GM04503 (cell line): ENCODE data around the gene RAB21.

Experiments used
- DNase-seq: peaks from one replicate; pipeline ENCODE4 v3.0.0-alpha.2; 2012; ENCODE audit warnings: low read depth

Gene RAB21

GRCh38 chr12:71754461-71755145 lies at the start of gene RAB21:
Gene RAB21, plus strand, starts transcription at chr12:71754863. Its CDS starts 267 bp downstream, at chr12:71755130.
- DNase-seq = peak; percentile 78

DNA sequence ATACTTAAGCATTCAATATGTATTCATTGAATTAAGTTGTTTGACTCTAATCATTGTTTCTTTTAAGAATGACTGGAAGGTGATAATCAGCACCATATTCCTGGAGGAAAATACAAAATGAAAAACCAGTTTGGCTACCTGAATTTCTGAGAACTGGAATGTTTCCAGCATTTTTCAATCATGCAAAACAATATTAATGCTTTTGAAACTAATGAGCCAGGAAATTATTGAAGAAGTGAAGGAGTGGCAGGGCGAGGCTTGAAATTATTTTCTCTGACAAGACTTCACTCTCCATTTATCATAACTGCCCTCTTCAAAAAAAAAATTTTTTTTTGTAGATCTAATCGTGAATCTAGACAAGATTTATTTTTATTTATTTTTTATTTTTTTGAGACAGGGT lies 49.7 kb upstream of the RAB21 start:
- no peak for DNase-seq

DNA sequence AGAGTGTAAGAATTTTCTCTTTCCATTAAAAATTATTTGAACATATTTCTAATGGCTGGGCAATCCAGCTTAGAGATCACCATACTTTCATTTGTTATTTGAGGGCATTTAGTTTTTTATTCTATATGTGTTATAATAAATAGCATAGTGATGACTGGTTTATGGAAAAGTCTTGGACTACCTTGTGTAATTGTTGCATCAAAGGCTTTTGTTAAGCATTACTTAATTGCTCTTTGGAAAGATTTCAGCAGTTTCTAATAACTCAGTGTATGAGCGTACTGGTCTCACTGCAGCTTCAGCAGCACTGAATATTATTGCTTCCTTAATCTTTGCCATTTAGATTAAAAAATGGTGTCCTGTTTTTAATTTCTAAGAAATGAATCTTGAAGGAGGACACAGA lies 46.0 kb upstream of the RAB21 start:
- DNase-seq = no peak

GRCh38 chr12:71710276-71711125 lies 44.2 kb upstream of the RAB21 start:
- peak; percentile 45 for DNase-seq

DNA sequence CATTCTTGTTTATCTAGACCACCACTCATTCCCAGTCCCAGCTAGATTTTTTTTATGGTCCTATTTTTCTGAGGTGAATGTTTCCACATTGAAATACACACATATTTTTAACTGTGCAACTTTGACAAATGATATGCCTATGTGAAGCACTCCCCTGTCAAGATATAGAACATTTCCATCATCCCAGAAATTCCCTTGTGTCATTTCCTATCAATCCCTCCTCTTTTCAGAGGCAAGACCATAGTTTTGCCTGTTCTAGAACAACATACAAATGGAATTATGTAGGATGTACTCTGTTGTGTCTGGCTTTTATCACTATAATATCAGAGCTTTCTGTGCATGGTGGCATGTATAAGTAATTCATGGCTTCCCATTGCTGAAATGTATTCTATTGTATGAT lies 36.1 kb upstream of the RAB21 start:
- DNase-seq = no peak

- DNase-seq = no peak
Observed at GRCh38 chr12:71719647-71720370, 34.9 kb upstream of the RAB21 start.

GRCh38 chr12:71721783-71722505 lies 32.7 kb upstream of the RAB21 start:
- no peak for DNase-seq

DNA sequence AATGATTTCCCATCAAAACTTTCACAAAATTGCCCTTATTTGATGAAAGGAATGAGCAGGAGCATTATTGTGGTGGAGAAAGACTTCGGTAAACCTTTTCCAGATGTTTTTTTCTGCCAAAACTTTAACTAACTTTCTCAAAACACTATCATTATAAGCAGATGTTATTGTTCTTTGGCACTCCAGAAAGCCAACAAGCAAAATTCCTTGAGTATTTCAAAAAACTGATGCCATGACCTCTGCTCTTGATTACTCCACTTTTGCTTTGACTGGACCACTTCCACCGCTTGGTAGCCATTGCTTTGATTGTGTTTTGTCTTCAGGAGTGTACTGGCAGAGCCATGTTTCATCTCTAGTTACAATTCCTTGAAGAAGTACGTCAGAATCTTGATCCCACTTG lies 29.7 kb upstream of the RAB21 start:
- DNase-seq = peak; percentile 73

DNA sequence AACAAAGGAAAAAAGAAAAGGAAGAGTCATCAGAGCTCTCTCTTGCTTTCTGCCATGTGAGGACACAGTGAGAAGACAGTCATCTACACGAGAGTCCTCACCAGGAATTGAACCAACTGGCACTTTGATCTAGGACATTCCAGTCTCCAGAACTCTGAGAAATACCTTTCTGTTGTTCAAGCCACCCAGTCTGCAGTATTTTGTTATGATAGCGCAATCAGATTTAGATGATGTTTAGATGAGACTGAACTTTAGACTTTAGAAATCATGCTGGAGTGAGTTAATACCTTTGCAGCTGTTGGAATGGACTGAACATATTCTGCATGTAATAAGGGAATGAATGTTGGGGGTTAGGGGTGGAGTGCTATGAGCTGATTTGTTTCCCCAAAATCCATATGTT lies 28.1 kb upstream of the RAB21 start:
- DNase-seq = no peak

DNA sequence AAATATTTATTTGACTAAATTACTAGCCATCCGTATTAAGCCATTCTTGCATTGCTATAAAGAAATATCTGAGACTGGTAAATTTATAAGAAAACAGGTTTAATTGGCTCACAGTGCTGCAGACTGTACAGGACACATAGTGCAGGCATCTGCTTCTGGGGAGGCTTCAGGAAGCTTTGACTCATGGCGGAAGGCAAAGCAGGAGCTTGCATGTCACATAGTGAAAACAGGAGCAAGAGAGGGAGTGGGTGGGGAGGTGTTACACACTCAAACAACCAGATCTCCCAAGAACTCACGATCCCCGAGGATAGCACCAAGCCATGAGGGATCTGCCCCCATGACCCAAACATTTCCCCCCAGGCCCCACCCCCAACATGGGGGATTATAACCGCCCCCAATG lies 26.7 kb upstream of the RAB21 start:
- no peak for DNase-seq

- no peak for DNase-seq
Observed at GRCh38 chr12:71730936-71731335, 23.7 kb upstream of the RAB21 start.

DNA sequence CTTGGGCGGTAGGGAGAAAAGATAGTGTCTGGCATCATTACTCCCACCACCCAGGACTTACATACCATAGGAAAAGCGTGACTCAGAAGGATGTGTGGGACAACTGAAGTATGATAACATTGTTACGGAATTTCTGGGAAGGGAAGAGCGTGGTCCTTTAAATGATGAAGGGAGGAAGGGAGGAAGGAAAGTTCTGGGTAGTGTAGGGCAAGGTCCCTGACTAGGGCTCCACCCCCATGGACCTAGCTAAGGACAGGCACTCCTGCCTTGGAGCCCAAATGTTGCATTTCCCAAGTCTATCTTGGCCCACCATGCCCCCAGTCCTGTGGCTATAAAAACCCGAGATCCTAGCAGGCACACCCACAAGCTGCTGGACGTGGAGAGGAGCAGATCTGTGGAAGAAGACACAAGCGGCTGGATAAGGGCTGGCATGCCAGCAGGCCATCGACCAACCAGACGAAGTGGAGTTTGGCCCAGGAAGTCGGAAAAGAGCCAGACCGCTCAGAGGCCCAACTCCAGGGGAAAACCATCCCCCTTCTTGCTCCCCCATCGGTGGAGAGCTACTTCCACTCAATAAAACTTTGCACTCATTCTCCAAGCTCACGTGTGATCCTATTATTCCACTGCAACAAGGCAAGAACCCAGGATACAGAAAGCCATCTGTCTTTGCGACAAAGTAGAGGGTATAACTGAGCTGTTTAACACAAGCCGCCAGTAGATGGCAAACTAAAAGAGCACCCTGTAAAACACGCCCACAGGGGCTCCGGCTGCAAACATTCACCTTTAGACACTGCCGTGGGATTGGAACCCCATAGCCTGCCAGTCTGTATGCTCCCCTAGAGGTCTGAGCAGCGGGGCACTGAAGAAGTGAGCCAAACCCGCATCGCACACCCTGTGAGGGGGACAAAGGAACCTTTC lies 23.0 kb upstream of the RAB21 start:
- DNase-seq = no peak

GRCh38 chr12:71732357-71732712 lies 22.3 kb upstream of the RAB21 start:
- no peak for DNase-seq

DNA sequence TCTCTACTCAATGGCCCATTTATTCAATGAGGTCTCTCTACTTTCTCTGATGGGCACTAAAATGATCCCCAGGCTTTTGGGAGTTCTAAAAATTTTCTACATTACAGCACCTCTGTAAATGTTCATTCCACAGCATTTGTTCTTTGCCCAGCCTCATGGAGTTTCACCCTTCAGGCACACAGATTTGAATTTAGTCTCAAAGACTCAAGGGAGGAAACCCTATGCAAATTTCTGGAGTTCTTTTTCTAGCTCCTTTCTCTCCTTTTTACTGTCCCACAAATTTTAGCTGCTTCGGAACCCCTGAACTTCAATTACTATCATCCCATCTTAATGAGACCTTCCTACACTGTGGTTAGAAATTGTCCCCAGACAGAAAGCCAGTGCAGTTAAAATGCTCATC lies 17.5 kb upstream of the RAB21 start:
- no peak for DNase-seq

- no peak for DNase-seq
Observed at GRCh38 chr12:71742998-71743397, 11.7 kb upstream of the RAB21 start.

DNA sequence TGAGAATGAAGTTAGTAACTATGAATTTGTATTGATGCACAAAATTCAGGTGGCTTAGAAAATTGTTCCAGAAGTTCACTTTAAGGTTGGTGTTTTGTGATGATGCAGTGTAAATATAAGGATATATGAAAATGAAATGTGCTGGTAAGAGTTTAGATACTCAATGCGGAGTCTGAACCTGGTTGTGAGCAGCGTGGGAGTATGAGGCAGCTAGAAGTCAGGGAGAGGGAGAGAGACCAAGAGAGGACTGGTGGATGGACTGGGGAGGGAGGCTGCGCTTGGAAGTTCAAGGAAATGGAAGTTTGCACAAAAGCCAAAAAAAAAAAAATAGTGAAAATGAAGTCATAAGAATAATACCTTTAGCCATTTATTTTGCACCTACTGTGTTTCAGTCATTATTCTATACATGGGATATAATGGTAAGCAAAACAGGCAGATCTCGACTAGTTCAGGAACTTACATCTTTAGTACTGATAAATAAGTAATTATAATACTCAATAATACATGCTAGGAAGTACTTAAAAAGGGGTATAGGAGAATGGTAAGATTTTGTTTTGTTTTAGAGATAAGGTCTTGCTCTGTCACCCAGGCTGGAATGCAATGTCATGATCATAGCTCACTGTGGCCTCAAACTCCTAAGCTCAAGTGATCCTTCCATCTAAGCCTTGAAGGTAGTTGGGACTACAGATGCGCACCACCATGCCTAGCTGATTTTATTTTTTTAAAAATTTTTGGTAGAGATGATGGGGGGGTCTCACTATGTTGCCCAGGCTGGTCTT lies 10.0 kb upstream of the RAB21 start:
- no peak for DNase-seq

- DNase-seq = no peak
Observed at GRCh38 chr12:71746974-71747611, 7.6 kb upstream of the RAB21 start.

- DNase-seq = no peak
Observed at GRCh38 chr12:71748081-71748850, 6.4 kb upstream of the RAB21 start.

- DNase-seq = no peak
Observed at GRCh38 chr12:71749666-71750065, 5.0 kb upstream of the RAB21 start.
